T-helper 2 cell treated with Interferon-gamma antibody and Interleukin-4, amounts not matched to agents 5 μg/mL and 100 μg/mL, for 36 hours (primary cell): ENCODE measurements around the gene TRIM16.
"Not testable (repeated sequence)": the region's sequence is repeated elsewhere in the genome, so short reads cannot be mapped to it uniquely, and the experiment has no call there.

Experiments used
- DNase-seq: peaks from one replicate; pipeline ENCODE4 v3.0.0; 2021; ENCODE audit warnings: low spot score
- H3K27ac Mint-ChIP-seq: one replicate; pipeline ENCODE4 v1.8.0; 2021; ENCODE audit warnings: mild to moderate bottlenecking, mixed read lengths
- H3K27me3 Mint-ChIP-seq: one replicate; pipeline ENCODE4 v1.8.0; 2021; ENCODE audit warnings: low read depth, mixed read lengths
- H3K36me3 Mint-ChIP-seq: one replicate; pipeline ENCODE4 v1.8.0; 2021; ENCODE audit warnings: low read depth, mixed read lengths
- H3K4me1 Mint-ChIP-seq: one replicate; pipeline ENCODE4 v1.8.0; 2021; ENCODE audit warnings: low read depth, mixed read lengths
- H3K4me3 Mint-ChIP-seq: one replicate; pipeline ENCODE4 v1.8.0; 2022; ENCODE audit warnings: mild to moderate bottlenecking, moderate library complexity, mixed read lengths
- H3K9me3 Mint-ChIP-seq: one replicate; pipeline ENCODE4 v1.8.0; 2021; ENCODE audit warnings: mixed read lengths

Gene TRIM16

DNA sequence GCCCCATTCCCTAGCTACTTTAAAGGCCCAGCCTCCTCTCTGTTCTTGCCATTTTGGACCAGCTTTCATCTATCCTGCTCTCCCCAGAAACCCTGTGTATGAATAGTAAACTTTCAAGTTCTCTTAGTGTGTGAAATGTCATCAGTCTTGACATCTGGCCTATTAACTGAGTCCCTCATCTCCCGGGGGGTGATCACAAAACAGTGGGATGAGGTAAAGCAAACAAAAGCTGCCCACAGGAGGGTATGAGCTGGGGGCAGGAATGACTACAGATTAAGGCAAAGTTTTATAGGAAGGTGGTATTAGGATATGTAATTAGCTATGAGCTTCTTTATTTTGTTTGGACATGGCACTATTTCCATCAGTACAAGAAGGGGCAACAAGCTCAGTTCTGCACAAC is 9.5 kb downstream of the TRIM16 start:
- DNase-seq, H3K4me3 Mint-ChIP-seq, H3K9me3 Mint-ChIP-seq, H3K27me3 Mint-ChIP-seq, H3K27ac Mint-ChIP-seq, H3K4me1 Mint-ChIP-seq: not testable (repeated sequence)
- peaks cover 11% of the 10 kb centered on the region for H3K36me3 Mint-ChIP-seq

DNA sequence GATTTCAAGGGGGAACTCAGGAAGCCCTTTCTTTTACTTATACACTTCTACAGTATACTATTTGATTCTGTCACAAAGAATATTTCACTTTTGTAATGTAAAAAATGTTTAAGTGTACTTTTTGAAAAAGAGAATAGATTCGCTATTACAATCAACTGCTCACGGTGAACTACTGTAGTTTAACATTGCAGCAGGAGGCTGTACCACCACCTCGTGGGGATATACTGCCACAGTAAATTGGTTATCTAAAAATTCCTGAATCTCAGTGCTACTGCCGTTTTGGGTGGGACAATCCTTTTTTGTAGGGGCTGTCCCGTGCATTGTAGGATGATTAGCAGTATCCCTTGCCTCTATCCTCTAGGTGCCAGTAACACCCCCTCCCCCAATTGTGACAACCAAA is 14.6 kb downstream of the TRIM16 start:
- not testable (repeated sequence) for H3K4me1 Mint-ChIP-seq, H3K36me3 Mint-ChIP-seq, H3K27me3 Mint-ChIP-seq, H3K9me3 Mint-ChIP-seq, DNase-seq, H3K27ac Mint-ChIP-seq, H3K4me3 Mint-ChIP-seq

DNA sequence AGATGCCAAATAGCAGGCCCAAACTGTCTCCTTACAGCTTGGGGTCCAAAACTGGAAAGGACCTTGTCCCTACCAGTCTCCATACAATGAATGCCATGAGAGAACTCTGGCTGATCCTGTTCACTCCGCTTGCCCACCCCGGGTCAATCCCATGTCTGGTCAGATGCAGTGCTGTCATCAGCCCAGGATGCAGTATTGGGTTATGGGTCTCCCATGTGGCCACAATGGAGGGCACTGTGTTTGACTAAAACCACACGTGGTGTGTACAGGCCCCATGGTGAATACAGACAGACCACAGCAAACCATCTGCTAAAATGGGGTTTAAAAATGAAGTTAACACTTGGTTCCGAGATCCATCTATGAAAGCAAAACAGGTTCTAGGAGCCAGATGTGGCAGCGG is 20.4 kb downstream of the TRIM16 start:
- no peak overlapping the region for H3K27ac Mint-ChIP-seq
- DNase-seq: no peak
- H3K4me3 Mint-ChIP-seq: no peak overlapping the region
- peaks cover 13% of the 10 kb centered on the region for H3K36me3 Mint-ChIP-seq
- H3K9me3 Mint-ChIP-seq: no peaks in the 10 kb centered on the region
- H3K27me3 Mint-ChIP-seq: no peaks in the 10 kb centered on the region
- H3K4me1 Mint-ChIP-seq: peaks cover 3% of the 10 kb centered on the region

DNA sequence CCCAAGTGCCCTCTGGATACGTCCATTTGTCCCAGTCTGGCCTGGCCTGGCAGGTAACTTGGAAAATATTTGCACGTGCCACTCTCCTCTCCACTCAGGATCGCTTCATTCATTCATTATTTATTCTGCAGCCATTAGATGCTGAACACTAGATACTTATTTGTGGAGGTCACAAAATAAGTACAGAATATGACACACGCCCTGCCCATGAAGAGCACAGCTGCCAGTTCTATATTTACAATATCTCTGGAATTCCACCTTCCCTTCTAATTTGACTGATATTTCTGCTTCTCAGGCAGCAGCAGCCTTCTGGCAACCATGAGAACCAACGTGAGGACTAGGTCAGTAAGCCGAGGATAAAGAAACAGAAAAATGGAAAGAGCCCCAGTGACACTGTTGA is 20.9 kb downstream of the TRIM16 start:
- no peak overlapping the region for H3K4me3 Mint-ChIP-seq
- no peak for DNase-seq
- H3K9me3 Mint-ChIP-seq: no peaks in the 10 kb centered on the region
- H3K36me3 Mint-ChIP-seq: peaks cover 13% of the 10 kb centered on the region
- H3K4me1 Mint-ChIP-seq: peaks cover 3% of the 10 kb centered on the region
- no peak overlapping the region for H3K27ac Mint-ChIP-seq
- no peaks in the 10 kb centered on the region for H3K27me3 Mint-ChIP-seq

DNA sequence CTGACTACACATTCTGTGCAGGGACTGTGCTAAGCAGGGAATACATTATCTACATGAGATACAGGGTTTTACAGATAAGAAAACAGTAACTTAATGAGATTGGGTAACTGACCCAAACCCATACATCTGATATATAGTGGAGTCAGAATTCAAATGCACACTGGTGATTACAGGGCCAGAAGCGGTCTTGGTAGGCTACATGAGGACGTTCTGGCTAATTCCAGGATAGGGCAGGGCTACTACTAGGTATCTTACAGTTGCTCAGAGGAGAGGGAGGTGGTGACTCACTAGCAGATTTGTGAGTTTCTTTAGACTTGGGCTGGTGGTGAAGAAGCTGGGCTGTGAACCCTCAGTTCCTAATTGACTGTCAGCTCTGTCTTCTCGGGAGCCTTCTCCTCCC is 21.4 kb downstream of the TRIM16 start:
- no peak overlapping the region for H3K27ac Mint-ChIP-seq
- H3K4me1 Mint-ChIP-seq: peaks cover 3% of the 10 kb centered on the region
- no peak for DNase-seq
- H3K4me3 Mint-ChIP-seq: no peak overlapping the region
- no peaks in the 10 kb centered on the region for H3K9me3 Mint-ChIP-seq
- H3K27me3 Mint-ChIP-seq: no peaks in the 10 kb centered on the region
- H3K36me3 Mint-ChIP-seq: peaks cover 11% of the 10 kb centered on the region

DNA sequence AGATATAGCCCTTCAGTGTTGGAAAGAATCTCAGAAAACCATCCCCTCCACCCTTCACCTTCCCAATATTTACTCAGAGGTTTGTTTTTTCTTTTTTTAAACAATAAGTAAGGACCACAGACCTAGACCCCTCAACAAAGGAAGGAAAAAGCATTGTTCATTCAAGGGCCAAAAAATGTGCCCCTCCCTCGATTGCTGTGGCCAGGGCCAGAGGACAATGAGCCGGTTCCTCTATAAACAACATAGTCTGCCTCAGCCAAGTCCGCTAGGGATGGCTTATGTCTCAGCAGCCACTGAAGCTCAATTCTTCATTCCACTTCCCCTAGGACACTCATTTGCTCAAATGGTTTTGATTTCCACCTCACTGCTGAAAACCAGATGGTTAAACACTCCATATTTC is 24.0 kb downstream of the TRIM16 start:
- Mint-ChIP-seq H3K27ac (no peak overlapping the region), H3K4me3 (no peak overlapping the region), H3K36me3 (peaks cover 8% of the 10 kb centered on the region), H3K27me3 (no peaks in the 10 kb centered on the region), H3K9me3 (no peaks in the 10 kb centered on the region), H3K4me1 (peaks cover 3% of the 10 kb centered on the region)
- no peak for DNase-seq

DNA sequence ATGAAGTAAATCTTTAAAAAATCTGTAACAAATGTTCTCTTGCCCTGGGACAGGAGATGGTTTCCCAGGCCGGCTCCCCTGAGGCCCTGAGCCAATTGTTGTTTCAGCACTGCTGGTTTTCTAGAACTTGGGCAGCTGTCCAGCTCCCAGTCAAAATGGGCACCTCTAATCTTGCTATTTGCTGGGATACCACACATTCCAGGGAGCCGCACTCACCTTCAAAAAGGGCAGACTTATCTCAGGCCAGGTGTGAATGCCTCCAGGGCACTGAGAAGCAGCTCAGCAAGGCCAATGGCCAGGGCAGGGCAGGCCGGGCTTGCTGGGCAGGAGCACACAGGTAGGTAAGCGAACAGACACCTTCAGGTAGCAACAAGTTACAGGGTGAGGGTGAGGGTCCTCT is 24.4 kb downstream of the TRIM16 start:
- peaks cover 8% of the 10 kb centered on the region for H3K36me3 Mint-ChIP-seq
- no peaks in the 10 kb centered on the region for H3K27me3 Mint-ChIP-seq
- no peak overlapping the region for H3K27ac Mint-ChIP-seq
- no peak for DNase-seq
- no peak overlapping the region for H3K4me3 Mint-ChIP-seq
- H3K9me3 Mint-ChIP-seq: no peaks in the 10 kb centered on the region
- peaks cover 3% of the 10 kb centered on the region for H3K4me1 Mint-ChIP-seq

DNA sequence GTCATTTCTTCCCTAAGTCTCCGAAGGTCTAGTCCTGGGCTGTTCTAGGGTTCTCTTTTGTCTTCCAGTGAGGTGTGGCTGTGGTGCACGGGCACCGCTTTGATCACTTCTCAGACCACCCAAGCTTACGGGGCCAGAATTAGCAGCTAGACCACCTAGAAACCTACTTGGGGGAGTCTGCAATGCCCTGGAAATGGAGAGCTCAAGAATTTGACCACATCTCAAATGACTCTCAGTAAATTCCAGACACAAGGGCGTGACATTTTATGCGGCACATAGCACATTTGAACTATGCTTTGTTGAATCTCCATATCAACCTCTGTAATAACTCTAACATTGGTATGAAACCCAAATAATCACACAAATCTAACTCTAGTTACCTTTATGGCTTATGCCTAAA is 24.9 kb downstream of the TRIM16 start:
- H3K36me3 Mint-ChIP-seq: peaks cover 6% of the 10 kb centered on the region
- no peak overlapping the region for H3K4me3 Mint-ChIP-seq
- H3K9me3 Mint-ChIP-seq: no peaks in the 10 kb centered on the region
- no peak for DNase-seq
- peaks cover 3% of the 10 kb centered on the region for H3K4me1 Mint-ChIP-seq
- H3K27me3 Mint-ChIP-seq: no peaks in the 10 kb centered on the region
- no peak overlapping the region for H3K27ac Mint-ChIP-seq

DNA sequence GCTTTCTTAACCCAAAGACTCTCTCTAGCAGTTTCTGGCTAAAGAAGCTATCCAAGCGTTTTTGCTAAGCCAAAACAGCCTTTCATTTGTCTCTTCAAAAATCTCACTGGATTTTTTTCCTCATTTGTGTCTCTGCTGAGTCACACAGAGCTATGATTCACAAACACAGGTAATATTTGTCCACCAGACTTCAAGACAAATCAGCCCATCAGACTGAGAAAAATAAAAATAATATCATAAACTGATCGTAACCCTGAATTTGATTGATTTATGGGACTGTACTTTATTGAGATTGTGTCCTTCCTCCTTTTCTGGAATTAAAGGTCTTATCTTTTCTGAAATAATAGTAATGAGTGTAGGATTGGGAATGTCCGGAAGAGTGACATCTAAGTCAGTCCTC is 25.8 kb downstream of the TRIM16 start:
- Mint-ChIP-seq H3K4me3 (no peak overlapping the region), H3K4me1 (peaks cover 3% of the 10 kb centered on the region), H3K9me3 (no peaks in the 10 kb centered on the region), H3K27me3 (no peaks in the 10 kb centered on the region), H3K36me3 (no peaks in the 10 kb centered on the region), H3K27ac (no peak overlapping the region)
- no peak for DNase-seq

DNA sequence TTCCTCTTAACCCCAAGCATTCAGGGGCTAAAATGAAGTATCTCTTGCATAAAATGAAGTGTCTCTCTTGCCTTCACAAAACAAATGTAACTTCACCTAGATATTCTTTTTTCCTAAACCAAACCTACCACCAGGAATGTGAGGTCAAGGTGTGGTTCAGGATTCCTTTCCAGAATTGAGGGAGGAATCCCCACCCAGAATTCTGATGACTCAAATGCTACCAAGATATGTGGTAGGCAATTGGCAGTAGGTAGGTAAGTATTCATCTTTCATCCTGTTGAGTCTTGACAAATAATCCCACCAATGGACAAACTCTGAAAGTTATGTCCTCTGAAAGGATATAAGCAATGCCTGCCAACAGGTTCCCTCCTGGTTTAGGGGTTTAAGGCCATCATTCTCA is 26.2 kb downstream of the TRIM16 start:
- H3K9me3 Mint-ChIP-seq: no peaks in the 10 kb centered on the region
- no peak overlapping the region for H3K27ac Mint-ChIP-seq
- H3K36me3 Mint-ChIP-seq: no peaks in the 10 kb centered on the region
- H3K27me3 Mint-ChIP-seq: no peaks in the 10 kb centered on the region
- no peak for DNase-seq
- no peak overlapping the region for H3K4me3 Mint-ChIP-seq
- H3K4me1 Mint-ChIP-seq: peaks cover 3% of the 10 kb centered on the region

DNA sequence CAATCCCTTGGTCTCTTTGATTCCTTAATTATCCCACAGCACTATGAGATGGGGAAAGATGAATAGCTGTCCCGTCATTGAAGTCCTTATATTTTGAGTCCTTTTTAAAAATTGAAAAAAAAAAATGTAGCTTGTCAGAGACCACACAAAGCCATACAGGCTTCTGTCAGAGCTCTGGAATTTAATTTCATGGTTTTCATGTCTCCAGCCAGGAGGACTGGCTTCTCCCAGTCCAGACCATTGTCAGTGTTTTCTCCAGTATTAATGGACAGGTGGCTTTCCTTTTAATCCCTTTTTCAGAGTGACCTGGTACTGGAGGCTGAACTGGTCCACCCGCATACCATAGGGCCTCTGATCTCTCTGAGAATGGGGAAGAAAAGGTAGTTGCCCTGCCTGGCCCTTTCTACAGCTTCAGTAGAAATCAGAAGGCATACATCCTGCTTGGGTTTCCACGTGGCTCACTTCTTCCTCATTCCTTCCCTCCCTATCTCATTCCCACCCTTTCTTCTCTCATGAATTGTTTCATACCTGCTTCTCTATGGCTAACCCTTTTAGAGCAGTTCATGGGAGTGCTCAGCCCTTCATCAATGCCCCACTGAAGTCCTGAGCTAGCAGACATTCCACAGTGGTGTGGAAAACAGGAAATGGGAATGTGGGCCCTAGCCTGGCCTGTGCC is 29.1 kb downstream of the TRIM16 start:
- Mint-ChIP-seq H3K36me3 (no peaks in the 10 kb centered on the region), H3K27me3 (no peaks in the 10 kb centered on the region), H3K27ac (no peak overlapping the region), H3K9me3 (no peaks in the 10 kb centered on the region), H3K4me3 (no peak overlapping the region), H3K4me1 (peaks cover 14% of the 10 kb centered on the region)
- no peak for DNase-seq

DNA sequence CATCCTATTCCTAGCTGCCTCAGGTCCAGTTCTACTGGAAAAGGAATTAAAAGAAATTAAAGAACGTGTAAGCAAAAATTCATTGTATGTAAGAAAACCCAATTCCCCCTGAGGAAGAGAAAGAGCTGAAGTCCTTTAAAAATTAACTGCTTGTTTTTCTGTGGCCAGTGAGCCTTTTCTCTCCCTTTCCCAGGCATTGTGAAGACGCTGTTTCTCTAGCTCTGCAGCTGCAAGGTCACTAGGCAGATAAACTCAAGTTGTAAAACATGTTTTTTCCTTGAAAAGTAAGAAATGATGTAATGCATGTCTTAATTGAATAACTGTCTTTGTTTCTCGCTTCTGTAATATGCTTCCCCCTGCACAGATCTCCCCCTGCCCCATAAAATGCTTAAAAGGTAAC is 29.7 kb downstream of the TRIM16 start:
- H3K27ac Mint-ChIP-seq, H3K4me3 Mint-ChIP-seq, H3K36me3 Mint-ChIP-seq, H3K27me3 Mint-ChIP-seq, H3K9me3 Mint-ChIP-seq, DNase-seq: not testable (repeated sequence)
- H3K4me1 Mint-ChIP-seq: peaks cover 14% of the 10 kb centered on the region

DNA sequence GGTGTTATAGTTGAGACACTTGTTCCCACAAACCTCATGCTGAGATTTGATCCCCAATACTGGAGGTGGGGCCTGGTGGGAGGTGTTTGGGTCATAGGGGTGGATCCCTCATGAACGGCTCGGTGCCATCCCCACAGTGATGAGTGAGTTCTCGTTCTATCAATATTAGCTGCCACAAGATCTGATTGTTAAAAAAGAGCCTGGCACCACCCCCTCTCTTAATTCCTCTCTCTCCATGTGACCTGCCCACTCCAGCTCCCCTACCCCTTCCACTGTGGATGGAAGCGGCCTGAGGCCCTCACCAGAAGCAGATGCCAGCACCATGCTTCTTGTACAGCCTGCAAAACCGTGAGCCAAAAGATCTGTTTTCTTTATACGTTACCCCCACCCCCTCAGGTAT is 31.2 kb downstream of the TRIM16 start:
- H3K36me3 Mint-ChIP-seq: peaks cover 1% of the 10 kb centered on the region
- H3K4me3 Mint-ChIP-seq: peak overlapping the region; percentile 23
- no peak for DNase-seq
- peak overlapping the region; percentile 4 for H3K27ac Mint-ChIP-seq
- peaks cover 17% of the 10 kb centered on the region for H3K4me1 Mint-ChIP-seq
- no peaks in the 10 kb centered on the region for H3K9me3 Mint-ChIP-seq
- H3K27me3 Mint-ChIP-seq: no peaks in the 10 kb centered on the region

DNA sequence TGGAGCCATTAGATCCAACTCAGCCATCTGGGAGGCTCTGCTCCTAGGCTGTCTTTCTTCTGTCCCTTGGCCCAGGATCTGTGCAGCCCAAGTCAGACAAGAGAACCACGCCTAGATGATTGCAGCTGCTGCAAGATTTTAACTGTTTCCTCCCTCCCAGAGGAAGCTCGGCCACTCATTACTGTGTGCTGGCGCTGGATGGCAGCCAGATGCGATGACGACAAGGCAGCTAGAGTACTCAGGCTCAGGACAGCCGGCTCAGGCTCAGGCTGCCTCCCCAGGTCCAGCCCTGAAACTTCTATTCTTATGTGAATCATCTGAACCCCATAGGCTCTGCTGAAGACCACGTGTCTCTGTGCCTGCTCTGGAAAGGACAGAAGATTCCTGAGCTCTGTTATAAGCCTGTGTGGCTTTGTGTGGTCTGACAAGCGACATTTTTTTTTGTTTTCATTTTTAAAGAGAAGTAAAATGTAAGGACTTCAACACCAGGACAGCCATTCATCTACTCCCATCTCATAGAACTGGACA is 32.5 kb downstream of the TRIM16 start:
- no peaks in the 10 kb centered on the region for H3K9me3 Mint-ChIP-seq
- peak overlapping the region; percentile 72 for H3K4me3 Mint-ChIP-seq
- H3K27me3 Mint-ChIP-seq: no peaks in the 10 kb centered on the region
- H3K4me1 Mint-ChIP-seq: peaks cover 17% of the 10 kb centered on the region
- H3K27ac Mint-ChIP-seq: peak overlapping the region; percentile 73
- peaks cover 4% of the 10 kb centered on the region for H3K36me3 Mint-ChIP-seq
- DNase-seq: peak; percentile 38
